Measurements from ENCODE around the gene NINL.
"Not testable (repeated sequence)": the region's sequence is repeated elsewhere in the genome, so short reads cannot be mapped to it uniquely, and the experiment has no call there.

Gene NINL

GRCh38 chr20:25592135-25592852 lies 7.0 kb upstream of the NINL start:
- no peak for DNase-seq

GRCh38 chr20:25590778-25591177 lies 5.4 kb upstream of the NINL start:
- not testable (repeated sequence) for DNase-seq

- no peak for DNase-seq
Measured at GRCh38 chr20:25588491-25588890, 3.2 kb upstream of the NINL start.

GRCh38 chr20:25587536-25587935 lies 2.2 kb upstream of the NINL start:
- DNase-seq = no peak

- DNase-seq = no peak
Measured at GRCh38 chr20:25586877-25587276, 1.5 kb upstream of the NINL start.

GRCh38 chr20:25583607-25584006 lies 1.7 kb downstream of the NINL start:
- not testable (repeated sequence) for DNase-seq

- DNase-seq = no peak
Measured at GRCh38 chr20:25580711-25581110, 4.6 kb downstream of the NINL start.

GRCh38 chr20:25579081-25579770 lies 6.1 kb downstream of the NINL start:
- DNase-seq = no peak

- DNase-seq = no peak
Measured at GRCh38 chr20:25576783-25577530, 8.4 kb downstream of the NINL start.

GRCh38 chr20:25574411-25574810 lies 10.9 kb downstream of the NINL start:
- DNase-seq = no peak

- DNase-seq = no peak
Measured at GRCh38 chr20:25573288-25574251, 11.8 kb downstream of the NINL start.

- DNase-seq = no peak
Measured at GRCh38 chr20:25571817-25572216, 13.5 kb downstream of the NINL start.

GRCh38 chr20:25571240-25571639 lies 14.1 kb downstream of the NINL start:
- DNase-seq = no peak

GRCh38 chr20:25570148-25570530 lies 15.2 kb downstream of the NINL start:
- DNase-seq = no peak

- no peak for DNase-seq
Measured at GRCh38 chr20:25567286-25567685, 18.0 kb downstream of the NINL start.

- DNase-seq = no peak
Measured at GRCh38 chr20:25566821-25567220, 18.5 kb downstream of the NINL start.

- no peak for DNase-seq
Measured at GRCh38 chr20:25565578-25566157, 19.7 kb downstream of the NINL start.

GRCh38 chr20:25563876-25564275 lies 21.5 kb downstream of the NINL start:
- no peak for DNase-seq

- DNase-seq = no peak
Measured at GRCh38 chr20:25563362-25563761, 22.0 kb downstream of the NINL start.

- not testable (repeated sequence) for DNase-seq
Measured at GRCh38 chr20:25561771-25562170, 23.6 kb downstream of the NINL start.

GRCh38 chr20:25553819-25554296 lies 31.5 kb downstream of the NINL start:
- no peak for DNase-seq

- no peak for DNase-seq
Measured at GRCh38 chr20:25552977-25553376, 32.4 kb downstream of the NINL start.

All from AML-193 (cell line).